Adrenal gland (tissue), 12 donors: ENCODE data around the gene AIF1. TPM values are rescaled to one million over a fixed set of nuclear protein-coding genes. Genes with fewer than 3 reads are reported as not detected.

ENCODE experiments used
- DNase-seq, 7 donors: peaks; one replicate each; pipeline ENCODE4 v3.0.0-alpha.2; 2019 to 2020
- H3K27ac ChIP-seq, 5 donors: fragments of 200-600 bp; sonication (generic) in 4 of 5; 1 replicate in 3 of 5; 2 replicates in 2 of 5; pipeline versions ENCODE4 v1.5.1 to v1.8.0; 2016 to 2020; ENCODE audit warnings: mild to moderate bottlenecking in 1 of 5
- H3K27me3 ChIP-seq: fragments of 200-600 bp; 2 replicates; pipeline ENCODE4 v1.8.0; 2021
- H3K36me3 ChIP-seq, 2 donors: fragments of 200-600 bp; replicated peaks in 1 of 2; 1 replicate in 1 of 2; 2 replicates in 1 of 2; pipeline versions ENCODE4 v1.5.1 to v1.8.0; 2018 to 2022
- H3K4me1 ChIP-seq, 2 donors: fragments of 200-600 bp; replicated peaks in 1 of 2; 1 replicate in 1 of 2; 2 replicates in 1 of 2; pipeline versions ENCODE4 v1.5.1 to v1.8.0; 2018 to 2021
- H3K4me3 ChIP-seq, 4 donors: fragments of 200-600 bp; sonication (generic) in 3 of 4; one replicate each; pipeline ENCODE4 v1.5.1; 2016 to 2018
- H3K9me3 ChIP-seq, 3 donors: fragments of 200-600 bp; sonication (generic) in 1 of 3; replicated peaks in 1 of 3; 1 replicate in 2 of 3; 2 replicates in 1 of 3; pipeline versions ENCODE4 v1.5.1 to v1.8.0; 2016 to 2021
- POLR2A ChIP-seq, 2 donors: fragments of 450-650 bp; IDR thresholded peaks; one replicate each; pipeline ENCODE4 v1.6.1; 2017; ENCODE audit warnings: antibody characterized with exemption in 2 of 2, mild to moderate bottlenecking in 2 of 2, moderate library complexity in 1 of 2
- WGBS, 4 donors: extraction: QIAGEN DNeasy Blood & Tissue Kit in 2 of 4; methylation state at CpG; one replicate each; pipeline versions ENCODE4 v1.1.5 to v1.1.7; 2013 to 2017; 5-methylcytosine and 5-hydroxymethylcytosine counted together
- intact Hi-C, 2 donors: fragments of 100-400 bp; cut with DNase I; formaldehyde crosslinking; loops; one replicate each; pipeline versions ENCODE4 v1.14.1 to v1.15.0; 2022 to 2023
- polyA plus RNA-seq, 3 donors: library from polyadenylated mRNA; stranded (reverse); fragments of 200-250 nt in 2 of 3; fragments of 350-450 nt in 1 of 3; fragmentation: Illumina TruSeq in 1 of 3; extraction: RNeasy Lipid Tissue Mini Kit (QIAGEN cat#74804) in 1 of 3; gene quantifications; one replicate each; pipeline ENCODE4 v1.2.3, GENCODE V29; 2013 to 2014
- total RNA-seq, 9 donors: library from RNA; depleted of rRNA in 4 of 9; stranded (reverse); fragments of >200 nt in 4 of 9; fragments of 120-200 nt in 1 of 9; fragmentation: NEBNext Ultra II Directional in 1 of 9; extraction: Animal tissue kit (Norgen Biotek cat#: 25700) in 1 of 9; gene quantifications; one replicate each; pipeline versions ENCODE4 v1.1.0 to v1.2.4, GENCODE V29; 2013 to 2023
- TF ChIP-seq, protein P1 (sequence below), 6 experiments: fragments of 450-650 bp in 4 of 6; fragments of 200-600 bp in 2 of 6; sonication (generic) in 1 of 6; IDR thresholded peaks; 1 replicate in 5 of 6; 2 replicates in 1 of 6; pipeline versions ENCODE4 v1.5.1 to v1.8.0; 2016 to 2021; ENCODE audit warnings: antibody characterized with exemption in 6 of 6, mild to moderate bottlenecking in 2 of 6, moderate library complexity in 1 of 6
- donor health status: healthy with polysubstance abuse.
- donor health status: Bipolar disorder and iron deficiency.
- donor health status: DM: yes; HTN: yes; CAD: no.
- donor health status: DM: no; HTN: no; CAD: no.
- donor health status: DM: no; HTN: no; CAD: no.
- donor health status: DM: yes; HTN: yes; CAD: no.

Gene AIF1
- total and polyA plus RNA-seq, 12 donors = 15.3 to 104 (median 66.3) TPM

GRCh38 chr6:31576897-31577578 is 38.0 kb upstream of the AIF1 start:
- peaks cover 4 to 5% of the 10 kb centered on the region in 2 donors for H3K4me1 ChIP-seq
- no peak for TF ChIP-seq POLR2A (IDR thresholded peaks at IDR 0.05)
- TF ChIP-seq, protein P1, sequence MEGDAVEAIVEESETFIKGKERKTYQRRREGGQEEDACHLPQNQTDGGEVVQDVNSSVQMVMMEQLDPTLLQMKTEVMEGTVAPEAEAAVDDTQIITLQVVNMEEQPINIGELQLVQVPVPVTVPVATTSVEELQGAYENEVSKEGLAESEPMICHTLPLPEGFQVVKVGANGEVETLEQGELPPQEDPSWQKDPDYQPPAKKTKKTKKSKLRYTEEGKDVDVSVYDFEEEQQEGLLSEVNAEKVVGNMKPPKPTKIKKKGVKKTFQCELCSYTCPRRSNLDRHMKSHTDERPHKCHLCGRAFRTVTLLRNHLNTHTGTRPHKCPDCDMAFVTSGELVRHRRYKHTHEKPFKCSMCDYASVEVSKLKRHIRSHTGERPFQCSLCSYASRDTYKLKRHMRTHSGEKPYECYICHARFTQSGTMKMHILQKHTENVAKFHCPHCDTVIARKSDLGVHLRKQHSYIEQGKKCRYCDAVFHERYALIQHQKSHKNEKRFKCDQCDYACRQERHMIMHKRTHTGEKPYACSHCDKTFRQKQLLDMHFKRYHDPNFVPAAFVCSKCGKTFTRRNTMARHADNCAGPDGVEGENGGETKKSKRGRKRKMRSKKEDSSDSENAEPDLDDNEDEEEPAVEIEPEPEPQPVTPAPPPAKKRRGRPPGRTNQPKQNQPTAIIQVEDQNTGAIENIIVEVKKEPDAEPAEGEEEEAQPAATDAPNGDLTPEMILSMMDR (IDR thresholded peaks at IDR 0.05) = no peak
- no peak for DNase-seq
- no peak overlapping the region for H3K27ac ChIP-seq
- intact Hi-C loops = no loop called here
- H3K4me3 ChIP-seq = no peak overlapping the region
- no peaks in the 10 kb centered on the region for H3K27me3 ChIP-seq
- H3K9me3 ChIP-seq = no peaks in the 10 kb centered on the region
- 82 to 91% (median 86%) methylated on average over 15 to 19 of the region's 19 CpGs for WGBS, 4 donors
- H3K36me3 ChIP-seq = no peaks in the 10 kb centered on the region

GRCh38 chr6:31577579-31577966 is 37.5 kb upstream of the AIF1 start:
- intact Hi-C loops = no loop called here
- WGBS, 4 donors = 82 to 88% (median 84%) methylated on average over 3 of the region's 3 CpGs
- Histone ChIP-seq H3K27ac (no peak overlapping the region), H3K4me1 (peaks cover 4 to 5% of the 10 kb centered on the region in 2 donors), H3K27me3 (no peaks in the 10 kb centered on the region), H3K9me3 (no peaks in the 10 kb centered on the region), H3K36me3 (no peaks in the 10 kb centered on the region), H3K4me3 (no peak overlapping the region)
- DNase-seq = no peak
- no peak for TF ChIP-seq POLR2A (IDR thresholded peaks at IDR 0.05)
- TF ChIP-seq, protein P1 (IDR thresholded peaks at IDR 0.05) = no peak

DNA sequence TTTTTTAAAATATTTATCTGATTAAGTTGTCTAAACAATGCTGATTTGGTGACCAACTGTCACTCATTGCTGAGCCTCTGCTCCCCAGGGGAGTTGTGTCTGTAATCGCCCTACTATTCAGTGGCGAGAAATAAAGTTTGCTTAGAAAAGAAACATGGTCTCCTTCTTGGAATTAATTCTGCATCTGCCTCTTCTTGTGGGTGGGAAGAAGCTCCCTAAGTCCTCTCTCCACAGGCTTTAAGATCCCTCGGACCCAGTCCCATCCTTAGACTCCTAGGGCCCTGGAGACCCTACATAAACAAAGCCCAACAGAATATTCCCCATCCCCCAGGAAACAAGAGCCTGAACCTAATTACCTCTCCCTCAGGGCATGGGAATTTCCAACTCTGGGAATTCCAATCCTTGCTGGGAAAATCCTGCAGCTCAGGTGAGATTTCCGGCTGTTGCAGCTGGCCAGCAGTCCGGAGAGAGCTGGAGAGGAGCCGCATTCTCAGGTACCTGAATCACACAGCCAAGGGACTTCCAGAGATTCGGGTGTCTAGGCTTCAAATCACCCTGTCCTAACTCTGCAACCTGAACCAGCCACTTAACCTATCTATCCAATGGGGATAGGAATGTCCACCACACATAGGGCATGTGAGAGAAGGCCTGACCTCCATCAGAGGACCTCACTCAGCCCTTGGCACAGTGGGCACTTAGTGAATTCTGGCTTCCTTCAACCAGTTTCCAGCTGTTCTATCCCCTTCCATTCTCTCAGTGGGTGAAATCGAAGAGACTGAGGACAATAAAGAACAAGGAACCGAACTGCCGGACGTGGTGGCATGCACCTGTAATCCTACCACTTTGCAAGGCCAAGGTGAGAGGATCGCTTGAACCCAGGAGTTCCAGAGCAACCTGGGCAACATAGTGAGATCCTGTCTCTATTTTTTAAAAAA is 36.6 kb upstream of the AIF1 start:
- H3K9me3 ChIP-seq = no peaks in the 10 kb centered on the region
- H3K4me3 ChIP-seq = no peak overlapping the region
- no peak overlapping the region for H3K27ac ChIP-seq
- no peaks in the 10 kb centered on the region for H3K36me3 ChIP-seq
- 85 to 89% (median 87%) methylated on average over 9 to 12 of the region's 12 CpGs for WGBS, 4 donors
- H3K4me1 ChIP-seq = peaks cover 4 to 5% of the 10 kb centered on the region in 2 donors
- TF ChIP-seq, protein P1 (IDR thresholded peaks at IDR 0.05) = no peak
- no peaks in the 10 kb centered on the region for H3K27me3 ChIP-seq
- intact Hi-C loops = no loop called here
- DNase-seq = no peak

DNA sequence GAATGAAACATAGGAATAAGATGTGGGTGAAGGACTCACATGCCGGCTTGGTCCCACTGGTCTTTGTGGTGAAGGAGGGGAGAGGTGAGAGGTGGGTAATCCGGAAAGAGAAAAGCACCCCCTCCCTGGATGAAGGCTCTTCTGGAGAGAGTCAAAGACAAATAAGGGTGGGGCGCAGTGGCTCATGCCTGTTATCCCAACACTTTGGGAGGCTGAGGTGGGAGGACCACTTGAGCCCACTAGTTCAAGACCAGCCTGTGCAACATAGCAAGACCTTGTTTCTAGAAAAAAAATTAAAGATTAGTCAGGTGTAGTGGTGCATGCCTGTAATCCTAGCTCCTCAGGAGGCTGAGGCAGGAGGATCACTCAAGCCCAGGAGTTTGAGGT is 35.9 kb upstream of the AIF1 start:
- no peak for TF ChIP-seq POLR2A (IDR thresholded peaks at IDR 0.05)
- TF ChIP-seq, protein P1 (IDR thresholded peaks at IDR 0.05) = no peak
- WGBS, 4 donors = 87 to 94% (median 92%) methylated on average over 3 of the region's 3 CpGs
- Histone ChIP-seq H3K4me3 (no peak overlapping the region), H3K36me3 (no peaks in the 10 kb centered on the region), H3K27me3 (no peaks in the 10 kb centered on the region), H3K9me3 (no peaks in the 10 kb centered on the region), H3K27ac (no peak overlapping the region), H3K4me1 (peaks cover 4 to 5% of the 10 kb centered on the region in 2 donors)
- intact Hi-C loops = no loop called here
- DNase-seq = no peak
